HepG2 (cell line): ENCODE data around the gene KRT6B.

Experiments
- EP300 ChIP-seq, 3 experiments: sonication (generic) in 1 of 3; formaldehyde crosslinking in 1 of 3; IDR thresholded peaks; 2 replicates each; pipeline versions ENCODE4 v1.5.1 to v1.6.1; 2011 to 2020; ENCODE audit warnings: low read depth in 2 of 3, low read length in 2 of 3, borderline replicate concordance in 1 of 3, improper control_type of control experiment in 1 of 3, mild to moderate bottlenecking in 1 of 3, missing genetic modification reagents in 1 of 3, moderate library complexity in 1 of 3
- EZH2 ChIP-seq: conservative IDR thresholded peaks from 2 replicates; pipeline ENCODE4 v1.6.1; 2012; ENCODE audit warnings: mild to moderate bottlenecking, low read depth, low read length, moderate library complexity
- FOXJ3 ChIP-seq: sonication (generic); formaldehyde crosslinking; IDR thresholded peaks from 2 replicates; pipeline ENCODE4 v1.4.0; 2020; ENCODE audit warnings: missing genetic modification reagents, mild to moderate bottlenecking, borderline replicate concordance
- GTF2F1 ChIP-seq: fragments of 150-350 bp; IDR thresholded peaks from 2 replicates; pipeline ENCODE4 v1.6.1; 2014; ENCODE audit warnings: low read length
- HIVEP1 ChIP-seq: sonication (generic); formaldehyde crosslinking; IDR thresholded peaks from 2 replicates; pipeline ENCODE4 v1.4.0; 2020; ENCODE audit warnings: mild to moderate bottlenecking, missing genetic modification reagents
- PAX8 ChIP-seq: sonication (generic); formaldehyde crosslinking; IDR thresholded peaks from 2 replicates; pipeline ENCODE4 v1.8.0; 2022; ENCODE audit warnings: mild to moderate bottlenecking, missing genetic modification reagents, borderline replicate concordance
- SUZ12 ChIP-seq: fragments of 150-350 bp; IDR thresholded peaks from 2 replicates; pipeline ENCODE4 v1.6.1; 2014; ENCODE audit warnings: low read depth, low read length
- YY1 ChIP-seq: IDR thresholded peaks from 2 replicates; pipeline ENCODE4 v1.6.1; 2011; ENCODE audit warnings: low read length, low read depth, moderate library complexity, mild to moderate bottlenecking; ENCODE audit not compliant: insufficient read depth, insufficient replicate concordance
- ZBTB7A ChIP-seq: sonication (generic); formaldehyde crosslinking; IDR thresholded peaks from 2 replicates; pipeline ENCODE4 v1.8.0; 2022; ENCODE audit warnings: mild to moderate bottlenecking, missing genetic modification reagents
- ZNF274 ChIP-seq: sonication (generic); formaldehyde crosslinking; IDR thresholded peaks from 2 replicates; pipeline ENCODE4 v1.5.1; 2020; ENCODE audit warnings: mild to moderate bottlenecking, missing genetic modification reagents
- ZNF773 ChIP-seq: sonication (generic); formaldehyde crosslinking; IDR thresholded peaks from 2 replicates; pipeline ENCODE4 v1.4.0; 2020; ENCODE audit warnings: missing genetic modification reagents, borderline replicate concordance
- ZNF792 ChIP-seq: IDR thresholded peaks from 2 replicates; pipeline ENCODE4 v1.6.1; 2016
- TF ChIP-seq, protein P1 (sequence below): sonication (generic); formaldehyde crosslinking; IDR thresholded peaks from 2 replicates; pipeline ENCODE4 v1.5.0; 2020; ENCODE audit warnings: mild to moderate bottlenecking, missing genetic modification reagents, moderate library complexity
- TF ChIP-seq, protein P2 (sequence below): sonication (generic); formaldehyde crosslinking; IDR thresholded peaks from 2 replicates; pipeline ENCODE4 v1.4.0; 2020; ENCODE audit warnings: missing genetic modification reagents, mild to moderate bottlenecking, borderline replicate concordance

DNA sequence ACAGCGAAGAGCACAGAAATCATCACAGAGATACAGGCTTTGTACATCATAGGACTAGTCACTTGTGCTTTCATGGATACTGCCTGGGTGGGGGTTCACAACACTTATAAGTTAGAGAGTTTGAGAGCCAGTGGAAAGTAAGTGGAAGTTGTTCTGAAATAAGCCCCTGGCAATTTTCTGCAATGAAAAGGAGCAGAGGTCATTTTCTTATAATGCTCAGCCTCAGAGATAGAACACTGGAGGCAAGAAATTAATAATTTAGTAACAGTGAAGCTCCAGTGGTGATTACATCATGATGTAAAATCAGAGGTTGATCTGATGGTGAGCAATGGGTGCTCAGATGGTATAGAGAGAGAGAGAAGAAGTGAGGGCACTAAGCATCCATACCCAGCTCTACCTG lies 35.3 kb upstream of the KRT6B start:
- TF ChIP-seq ZBTB7A (CRISPR knock-in tag) = no peak
- TF ChIP-seq GTF2F1 = no peak
- no peak for TF ChIP-seq HIVEP1 (CRISPR knock-in tag)
- no peak for TF ChIP-seq SUZ12
- no peak for TF ChIP-seq EZH2
- no peak for TF ChIP-seq FOXJ3 (CRISPR knock-in tag)
- TF ChIP-seq ZNF792 (CRISPR knock-in tag) = no peak
- TF ChIP-seq ZNF274 = no peak
- TF ChIP-seq YY1 = no peak
- TF ChIP-seq, protein P1, sequence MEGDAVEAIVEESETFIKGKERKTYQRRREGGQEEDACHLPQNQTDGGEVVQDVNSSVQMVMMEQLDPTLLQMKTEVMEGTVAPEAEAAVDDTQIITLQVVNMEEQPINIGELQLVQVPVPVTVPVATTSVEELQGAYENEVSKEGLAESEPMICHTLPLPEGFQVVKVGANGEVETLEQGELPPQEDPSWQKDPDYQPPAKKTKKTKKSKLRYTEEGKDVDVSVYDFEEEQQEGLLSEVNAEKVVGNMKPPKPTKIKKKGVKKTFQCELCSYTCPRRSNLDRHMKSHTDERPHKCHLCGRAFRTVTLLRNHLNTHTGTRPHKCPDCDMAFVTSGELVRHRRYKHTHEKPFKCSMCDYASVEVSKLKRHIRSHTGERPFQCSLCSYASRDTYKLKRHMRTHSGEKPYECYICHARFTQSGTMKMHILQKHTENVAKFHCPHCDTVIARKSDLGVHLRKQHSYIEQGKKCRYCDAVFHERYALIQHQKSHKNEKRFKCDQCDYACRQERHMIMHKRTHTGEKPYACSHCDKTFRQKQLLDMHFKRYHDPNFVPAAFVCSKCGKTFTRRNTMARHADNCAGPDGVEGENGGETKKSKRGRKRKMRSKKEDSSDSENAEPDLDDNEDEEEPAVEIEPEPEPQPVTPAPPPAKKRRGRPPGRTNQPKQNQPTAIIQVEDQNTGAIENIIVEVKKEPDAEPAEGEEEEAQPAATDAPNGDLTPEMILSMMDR (CRISPR knock-in tag) = no peak
- TF ChIP-seq PAX8 (CRISPR knock-in tag) = no peak
- TF ChIP-seq EP300 (IDR thresholded peaks at IDR 0.05; ENCODE audit: low read depth in 2 of 2, low read length in 2 of 2) = no peak
- TF ChIP-seq EP300 (CRISPR knock-in tag; IDR thresholded peaks at IDR 0.05; ENCODE audit: borderline replicate concordance) = no peak
- TF ChIP-seq ZNF773 (CRISPR knock-in tag) = no peak
- TF ChIP-seq, protein P2, sequence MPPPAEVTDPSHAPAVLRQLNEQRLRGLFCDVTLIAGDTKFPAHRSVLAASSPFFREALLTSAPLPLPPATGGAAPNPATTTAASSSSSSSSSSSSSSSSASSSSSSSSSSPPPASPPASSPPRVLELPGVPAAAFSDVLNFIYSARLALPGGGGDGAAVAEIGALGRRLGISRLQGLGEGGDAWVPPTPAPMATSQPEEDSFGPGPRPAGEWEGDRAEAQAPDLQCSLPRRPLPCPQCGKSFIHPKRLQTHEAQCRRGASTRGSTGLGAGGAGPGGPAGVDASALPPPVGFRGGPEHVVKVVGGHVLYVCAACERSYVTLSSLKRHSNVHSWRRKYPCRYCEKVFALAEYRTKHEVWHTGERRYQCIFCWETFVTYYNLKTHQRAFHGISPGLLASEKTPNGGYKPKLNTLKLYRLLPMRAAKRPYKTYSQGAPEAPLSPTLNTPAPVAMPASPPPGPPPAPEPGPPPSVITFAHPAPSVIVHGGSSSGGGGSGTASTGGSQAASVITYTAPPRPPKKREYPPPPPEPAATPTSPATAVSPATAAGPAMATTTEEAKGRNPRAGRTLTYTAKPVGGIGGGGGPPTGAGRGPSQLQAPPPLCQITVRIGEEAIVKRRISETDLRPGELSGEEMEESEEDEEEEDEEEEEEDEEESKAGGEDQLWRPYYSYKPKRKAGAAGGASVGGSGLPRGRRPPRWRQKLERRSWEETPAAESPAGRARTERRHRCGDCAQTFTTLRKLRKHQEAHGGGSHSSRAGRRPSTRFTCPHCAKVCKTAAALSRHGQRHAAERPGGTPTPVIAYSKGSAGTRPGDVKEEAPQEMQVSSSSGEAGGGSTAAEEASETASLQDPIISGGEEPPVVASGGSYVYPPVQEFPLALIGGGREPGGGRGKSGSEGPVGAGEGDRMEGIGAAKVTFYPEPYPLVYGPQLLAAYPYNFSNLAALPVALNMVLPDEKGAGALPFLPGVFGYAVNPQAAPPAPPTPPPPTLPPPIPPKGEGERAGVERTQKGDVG = no peak
